ENCODE data around the gene B3GNT5.

The B3GNT5 gene

GRCh38 chr3:183300996-183301562 is 48.0 kb downstream of the B3GNT5 start:
- in situ Hi-C loops (cut with HindIII; ENCODE audit: low sequenced_read_pairs) = no loop called here
- no peak for DNase-seq (ENCODE audit: low read depth)
- TF ChIP-seq CTCF (IDR thresholded peaks at IDR 0.05; ENCODE audit: low read depth, low read length, missing control alignments) = no peak
- no peak overlapping the region for H3K4me3 ChIP-seq (ENCODE audit: low read depth, low read length)

GRCh38 chr3:183301937-183302580 is 49.0 kb downstream of the B3GNT5 start:
- in situ Hi-C loops (cut with HindIII; ENCODE audit: low sequenced_read_pairs) = no loop called here
- TF ChIP-seq CTCF (IDR thresholded peaks at IDR 0.05; ENCODE audit: low read depth, low read length, missing control alignments) = no peak
- H3K4me3 ChIP-seq (ENCODE audit: low read depth, low read length) = no peak overlapping the region
- DNase-seq (ENCODE audit: low read depth) = no peak

GRCh38 chr3:183303690-183304089 is 50.6 kb downstream of the B3GNT5 start:
- H3K4me3 ChIP-seq (ENCODE audit: low read depth, low read length) = no peak overlapping the region
- no peak for TF ChIP-seq CTCF (IDR thresholded peaks at IDR 0.05; ENCODE audit: low read depth, low read length, missing control alignments)
- in situ Hi-C loops (cut with HindIII; ENCODE audit: low sequenced_read_pairs) = no loop called here
- no peak for DNase-seq (ENCODE audit: low read depth)

- in situ Hi-C loops (cut with HindIII; ENCODE audit: low sequenced_read_pairs) = no loop called here
- no peak for TF ChIP-seq CTCF (IDR thresholded peaks at IDR 0.05; ENCODE audit: low read depth, low read length, missing control alignments)
- peak; percentile 40 for DNase-seq (ENCODE audit: low read depth)
- no peak overlapping the region for H3K4me3 ChIP-seq (ENCODE audit: low read depth, low read length)
Observed at GRCh38 chr3:183306798-183307671, 54.0 kb downstream of the B3GNT5 start.

GRCh38 chr3:183307749-183308148 is 54.7 kb downstream of the B3GNT5 start:
- no peak overlapping the region for H3K4me3 ChIP-seq (ENCODE audit: low read depth, low read length)
- no peak for TF ChIP-seq CTCF (IDR thresholded peaks at IDR 0.05; ENCODE audit: low read depth, low read length, missing control alignments)
- no peak for DNase-seq (ENCODE audit: low read depth)
- in situ Hi-C loops (cut with HindIII; ENCODE audit: low sequenced_read_pairs) = no loop called here

GRCh38 chr3:183308751-183309150 is 55.7 kb downstream of the B3GNT5 start:
- H3K4me3 ChIP-seq (ENCODE audit: low read depth, low read length) = no peak overlapping the region
- DNase-seq (ENCODE audit: low read depth) = no peak
- in situ Hi-C loops (cut with HindIII; ENCODE audit: low sequenced_read_pairs) = no loop called here
- no peak for TF ChIP-seq CTCF (IDR thresholded peaks at IDR 0.05; ENCODE audit: low read depth, low read length, missing control alignments)

All from astrocyte of the cerebellum (primary cell).